ENCODE results near the gene CHCHD6.

Gene CHCHD6

DNA sequence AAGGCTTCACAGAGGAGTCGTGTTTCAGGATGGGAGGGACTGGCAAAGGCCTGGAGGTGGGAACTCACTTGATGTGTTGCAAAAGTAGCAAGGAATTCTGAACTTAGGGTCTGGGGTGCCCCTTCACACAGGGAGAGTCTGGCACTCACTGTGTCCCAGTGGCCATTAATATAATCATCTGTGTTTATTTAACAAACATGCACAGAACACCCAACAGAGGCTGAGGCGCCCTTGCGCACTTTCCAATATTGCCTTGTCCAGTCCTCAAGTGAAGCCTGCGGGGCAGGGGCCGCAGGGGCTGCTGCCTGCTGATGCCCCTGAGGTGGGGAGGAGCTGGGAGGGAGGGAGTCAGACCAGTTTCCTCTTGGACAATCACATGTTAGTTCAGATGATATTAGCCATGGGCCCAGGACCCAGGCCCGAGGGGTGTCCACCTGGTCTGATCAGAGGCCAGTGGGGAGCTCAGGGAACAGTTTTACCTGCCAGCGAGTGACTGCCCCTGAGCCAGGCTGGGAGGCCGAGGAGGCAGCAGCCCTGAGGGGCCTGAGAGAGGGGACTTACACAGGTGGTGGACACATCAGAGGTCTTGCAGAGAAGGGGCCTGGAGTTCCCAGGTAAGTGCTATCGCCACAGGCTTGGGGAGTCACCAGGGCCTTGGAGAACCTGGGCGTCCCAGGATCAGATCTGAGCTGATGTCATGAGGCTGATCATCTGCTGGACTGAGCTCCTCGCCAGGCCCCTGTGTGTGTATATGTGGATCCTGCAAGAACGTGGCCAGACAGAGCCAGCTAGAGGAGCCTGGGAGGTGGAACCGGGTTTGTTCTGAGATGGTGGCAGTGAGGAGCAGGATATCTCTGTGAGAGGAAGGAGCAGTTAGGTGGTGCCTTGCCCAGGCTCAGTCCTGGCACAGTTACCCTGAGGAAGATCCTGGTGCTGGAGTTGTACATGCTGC is 35.3 kb upstream of the CHCHD6 start:
- no peak for DNase-seq (ENCODE audit: low spot score)

DNA sequence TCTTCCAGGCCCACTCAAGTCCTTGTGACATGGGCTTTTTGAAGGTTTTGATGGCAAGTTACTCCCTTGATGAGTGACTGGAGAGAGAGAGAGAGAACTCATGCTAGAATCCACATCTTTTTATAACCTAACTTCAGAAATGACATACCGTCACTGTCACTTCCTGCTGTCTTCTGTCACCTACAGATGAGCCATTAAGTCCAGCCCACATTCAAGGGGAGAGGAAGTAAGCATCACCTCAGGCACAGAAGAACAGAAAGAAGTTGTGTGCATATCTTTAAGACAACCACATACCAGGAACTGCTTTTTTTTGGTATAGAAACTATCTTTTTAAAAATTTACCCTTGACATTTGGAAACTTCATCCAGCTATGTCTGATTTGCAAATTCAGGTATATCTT is 32.5 kb upstream of the CHCHD6 start:
- no peak for DNase-seq (ENCODE audit: low spot score)

GRCh38 chr3:126672340-126672739 is 31.7 kb upstream of the CHCHD6 start:
- DNase-seq (ENCODE audit: low spot score) = no peak

DNA sequence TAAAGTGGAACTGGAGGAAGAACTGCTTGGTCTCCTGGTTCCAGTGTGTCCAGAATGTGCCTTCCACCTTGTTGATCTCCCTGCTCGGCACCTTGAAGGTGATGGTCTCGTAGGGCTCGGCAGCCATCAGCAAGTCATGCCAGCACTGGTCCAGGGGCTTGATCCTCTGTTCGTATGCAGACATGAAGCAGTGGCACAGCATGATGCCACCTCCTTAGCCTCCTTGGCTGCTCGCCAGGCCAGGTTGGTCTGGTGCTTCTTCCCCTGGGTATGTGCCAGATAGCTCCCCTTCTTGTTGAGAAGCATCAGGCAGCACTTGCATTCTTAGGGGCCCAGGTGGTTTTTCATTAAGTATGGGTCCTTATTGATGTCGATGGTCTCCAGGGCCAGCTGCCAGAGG is 31.3 kb upstream of the CHCHD6 start:
- DNase-seq (ENCODE audit: low spot score) = no peak

GRCh38 chr3:126676919-126677705 is 26.9 kb upstream of the CHCHD6 start:
- DNase-seq (ENCODE audit: low spot score) = no peak

DNA sequence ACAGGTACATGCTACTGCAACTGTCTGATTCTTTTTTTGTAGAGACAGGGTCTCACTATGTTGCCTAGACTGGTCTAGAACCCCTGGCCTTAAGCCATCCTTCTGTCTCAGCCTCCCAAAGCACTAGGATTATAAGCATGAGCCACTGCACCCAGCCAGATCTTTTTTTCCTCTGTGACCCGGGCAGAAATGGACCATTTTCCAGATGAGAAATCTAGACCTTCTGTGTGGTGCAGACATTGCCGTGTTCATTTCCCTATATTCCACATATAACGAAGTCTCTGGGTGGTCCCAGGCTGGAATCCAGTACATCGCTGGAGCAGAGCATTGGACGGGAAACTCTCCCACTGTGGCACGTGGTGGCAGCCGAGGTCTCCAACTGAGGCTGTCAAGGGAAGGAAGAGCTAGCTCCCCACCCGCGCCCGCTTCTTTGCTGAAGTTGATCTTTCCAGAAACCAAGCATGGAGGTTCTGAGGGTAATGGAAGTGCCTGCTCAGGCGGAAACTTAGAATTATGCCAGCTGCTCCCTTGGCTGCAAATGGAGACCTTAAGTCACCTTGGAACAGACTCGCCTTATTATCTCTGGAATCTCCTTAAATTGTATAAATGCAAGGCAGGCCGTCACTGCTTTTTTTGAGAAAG is 26.1 kb upstream of the CHCHD6 start:
- DNase-seq (ENCODE audit: low spot score) = no peak

DNA sequence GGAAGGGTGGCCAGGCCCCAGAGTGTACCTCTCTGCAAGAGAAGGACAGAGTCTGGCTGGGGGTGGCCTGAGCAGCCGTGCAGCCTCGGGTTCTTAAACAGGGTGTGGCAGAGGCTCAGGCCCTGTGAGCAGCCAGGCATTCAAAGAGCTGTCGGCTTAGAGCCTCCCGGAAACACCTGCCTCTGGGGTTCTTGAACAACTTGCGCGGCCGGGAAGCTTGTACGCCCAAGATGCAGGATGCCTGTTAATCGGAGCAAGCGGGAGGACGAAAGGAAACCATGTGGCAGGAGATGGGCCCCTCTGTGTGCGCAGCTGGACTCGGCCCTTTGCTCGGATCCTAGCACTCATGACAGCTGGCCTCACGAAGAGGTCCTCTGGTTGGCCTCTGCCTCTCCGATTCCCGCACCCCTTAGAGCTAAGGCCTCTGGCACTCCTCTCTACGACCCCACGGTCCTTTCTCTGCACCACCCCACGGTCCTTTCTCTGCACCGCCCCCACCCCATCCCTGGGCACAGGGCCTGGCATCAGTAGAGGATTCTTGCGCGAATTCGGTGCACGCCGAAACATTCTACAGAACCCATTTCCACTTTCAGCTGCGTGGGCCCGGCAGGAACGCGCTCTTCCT is 25.2 kb upstream of the CHCHD6 start:
- DNase-seq (ENCODE audit: low spot score) = no peak

DNA sequence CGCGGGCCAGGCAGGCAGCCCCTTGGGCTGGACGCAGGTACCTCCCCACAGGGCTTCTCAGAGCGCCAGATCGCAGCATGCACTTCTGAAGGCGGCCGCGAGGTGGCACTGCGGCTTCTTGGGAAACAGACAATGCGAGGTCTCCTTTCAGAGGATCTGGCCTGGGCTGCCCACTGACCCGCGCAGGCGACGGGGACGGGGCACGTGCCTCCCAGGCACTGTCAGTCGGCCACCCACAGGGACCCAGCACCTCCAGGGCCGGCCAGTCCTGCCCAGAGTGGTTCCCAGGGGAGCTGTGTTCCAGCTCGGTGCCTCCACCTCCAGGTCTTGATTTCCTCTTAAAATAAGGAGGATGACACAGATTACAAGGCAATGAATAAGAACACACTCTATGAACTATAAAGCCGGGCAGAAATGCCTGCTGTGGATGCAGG is 24.7 kb upstream of the CHCHD6 start:
- DNase-seq (ENCODE audit: low spot score) = peak; percentile 72

- DNase-seq (ENCODE audit: low spot score) = no peak
These were observed 24.0 kb upstream of the CHCHD6 start for GRCh38 chr3:126679831-126680666.

DNA sequence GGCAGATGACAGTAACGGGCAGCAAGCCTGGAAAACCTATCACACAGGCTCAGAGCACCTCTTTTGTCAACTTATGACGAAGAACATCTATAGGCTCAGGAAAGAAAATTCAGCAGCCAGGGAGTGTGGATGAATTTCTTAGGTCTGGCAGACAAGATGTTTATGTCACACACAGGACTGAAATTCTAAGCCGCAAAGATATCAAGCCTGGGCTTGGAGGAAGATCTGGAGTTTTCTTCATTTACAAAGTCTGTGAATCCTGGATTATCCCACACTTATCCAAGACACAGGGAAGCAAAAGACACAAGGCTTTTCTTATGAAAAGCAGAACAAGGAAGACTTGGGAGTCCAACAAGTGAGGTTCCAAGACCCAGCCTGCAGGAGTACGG is 23.4 kb upstream of the CHCHD6 start:
- DNase-seq (ENCODE audit: low spot score) = no peak

DNA sequence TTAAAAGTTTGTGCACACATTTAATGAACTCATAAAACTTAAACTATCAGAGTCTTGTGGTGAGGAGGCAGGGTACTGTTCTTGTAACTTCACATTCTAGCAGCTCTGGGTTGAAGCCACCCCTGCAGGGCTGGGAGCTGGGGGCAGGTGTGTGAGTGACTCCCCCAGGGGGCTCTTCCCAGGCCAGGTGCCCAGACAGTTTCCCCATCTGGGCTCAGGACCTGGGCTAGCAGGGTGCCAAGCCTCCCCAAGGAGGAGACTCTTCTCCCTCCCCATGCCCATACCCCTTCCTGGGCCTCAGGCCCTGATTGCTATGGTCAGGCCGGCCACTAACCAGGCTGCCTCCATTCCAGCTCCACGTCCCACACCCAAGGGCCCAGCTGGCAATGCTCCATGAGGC is 22.0 kb upstream of the CHCHD6 start:
- no peak for DNase-seq (ENCODE audit: low spot score)

- no peak for DNase-seq (ENCODE audit: low spot score)
These were observed 21.0 kb upstream of the CHCHD6 start for GRCh38 chr3:126683069-126683468.

DNA sequence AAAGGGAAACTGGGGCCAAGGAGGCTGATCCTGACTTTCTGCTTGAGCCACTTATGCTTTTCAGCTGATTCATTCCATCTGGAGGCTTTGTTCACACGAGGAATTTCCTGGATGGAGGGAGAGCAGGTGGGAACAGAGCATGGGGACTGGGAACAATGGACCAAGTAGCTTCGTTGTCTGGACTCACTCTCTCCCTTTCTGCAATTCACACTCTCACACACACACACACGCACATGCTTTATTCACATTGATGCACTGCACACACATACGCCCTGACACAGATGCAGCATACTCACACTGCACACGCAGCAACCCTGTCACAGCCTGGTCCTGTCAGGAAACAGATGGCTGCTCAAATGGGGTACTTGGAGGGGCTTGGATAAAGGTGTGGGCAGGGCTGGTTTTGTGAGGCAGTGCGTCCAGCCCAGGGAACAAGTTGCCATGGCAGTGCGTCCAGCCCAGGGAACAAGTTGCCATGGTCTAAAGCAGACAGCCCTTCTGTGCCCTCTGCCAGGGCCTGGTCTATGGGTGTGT is 19.8 kb upstream of the CHCHD6 start:
- no peak for DNase-seq (ENCODE audit: low spot score)

GRCh38 chr3:126685021-126685420 is 19.0 kb upstream of the CHCHD6 start:
- DNase-seq (ENCODE audit: low spot score) = no peak

DNA sequence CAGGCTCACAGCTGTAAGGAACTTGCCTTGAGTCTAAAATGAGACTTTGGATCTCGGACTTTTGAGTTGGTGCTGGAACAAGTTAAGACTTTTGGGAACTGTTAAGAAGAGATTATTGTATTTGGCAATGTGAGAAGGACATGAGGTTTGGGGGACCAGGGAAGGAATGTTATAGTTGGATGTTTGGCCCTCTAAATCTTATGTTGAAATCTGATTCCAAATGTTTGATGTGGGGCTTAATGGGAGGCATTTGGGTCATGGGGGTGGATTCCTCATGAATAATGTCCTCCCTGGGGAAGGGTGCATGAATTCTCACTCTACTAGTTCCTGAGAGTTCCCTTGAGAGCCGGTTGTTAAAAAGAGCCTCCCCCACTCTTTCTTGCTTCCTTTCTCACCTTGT is 18.5 kb upstream of the CHCHD6 start:
- DNase-seq (ENCODE audit: low spot score) = no peak

- no peak for DNase-seq (ENCODE audit: low spot score)
These were observed 12.3 kb upstream of the CHCHD6 start for GRCh38 chr3:126691765-126692164.

DNA sequence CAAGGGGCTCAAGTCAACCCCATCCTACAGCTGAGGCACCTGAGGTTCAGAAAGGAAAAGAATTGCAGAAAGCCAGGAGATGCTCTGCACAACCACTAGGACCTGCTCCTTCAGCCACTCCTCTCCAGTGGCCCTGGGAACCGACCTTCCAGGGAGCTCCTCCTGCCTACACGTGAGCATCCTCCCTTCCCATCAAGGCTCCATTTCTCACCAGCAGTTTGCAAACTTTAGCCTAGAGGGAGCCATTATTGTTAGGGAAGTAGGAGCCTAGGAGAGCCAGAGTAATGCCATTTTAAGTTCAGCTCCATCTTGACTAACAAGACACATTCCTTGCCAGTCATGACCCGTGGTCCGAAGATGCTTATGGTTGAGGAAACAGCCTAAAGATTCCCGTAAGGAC is 11.2 kb upstream of the CHCHD6 start:
- no peak for DNase-seq (ENCODE audit: low spot score)

DNA sequence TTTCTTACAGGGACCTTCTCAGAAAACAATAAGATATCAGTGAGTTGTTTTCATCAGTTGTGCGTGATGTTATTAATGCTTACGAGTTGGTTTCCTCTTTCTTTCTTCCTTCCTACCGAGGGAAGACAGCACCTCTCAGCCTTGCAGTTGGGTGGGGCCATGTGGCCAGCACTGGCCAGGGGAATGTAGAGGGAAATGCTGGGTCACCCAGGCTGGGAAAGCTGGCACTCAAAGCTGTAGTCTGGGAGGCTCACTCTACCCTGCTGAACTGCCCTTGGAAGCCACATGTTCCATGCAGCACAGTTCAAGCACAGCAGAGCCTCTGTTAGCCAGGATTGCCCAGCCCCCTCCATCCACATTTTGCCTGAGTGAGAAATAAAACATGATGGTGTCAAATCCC is 10.1 kb upstream of the CHCHD6 start:
- no peak for DNase-seq (ENCODE audit: low spot score)

GRCh38 chr3:126696701-126697267 is 7.3 kb upstream of the CHCHD6 start:
- no peak for DNase-seq (ENCODE audit: low spot score)

DNA sequence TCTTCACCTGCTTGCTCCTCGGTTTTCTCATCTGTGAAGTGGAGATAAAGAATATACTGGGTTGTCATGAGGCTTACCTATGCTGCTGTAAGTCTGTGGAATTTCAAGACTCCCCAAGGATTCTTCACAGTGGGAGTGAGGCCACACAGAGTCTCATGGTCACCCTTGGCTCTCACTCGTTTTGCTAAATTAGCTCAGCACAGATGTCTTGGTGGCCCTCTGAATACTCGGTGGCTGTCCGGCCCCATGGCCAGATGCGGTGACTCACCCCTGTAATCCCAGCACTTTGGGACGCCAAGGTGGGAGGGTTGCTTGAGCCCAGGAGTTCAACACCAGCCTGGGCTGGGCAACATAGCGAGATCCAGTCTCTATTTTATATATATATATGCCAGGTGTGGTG is 5.0 kb upstream of the CHCHD6 start:
- no peak for DNase-seq (ENCODE audit: low spot score)
